Measurements from ENCODE around the gene RUNDC3A.
"Not testable (repeated sequence)": the region's sequence is repeated elsewhere in the genome, so short reads cannot be mapped to it uniquely, and the experiment has no call there.

Gene RUNDC3A

GRCh38 chr17:44334315-44334714, 25.9 kb downstream of the RUNDC3A start:
- no peak for DNase-seq
- in situ Hi-C loops (cut with MboI; ENCODE audit: low pct_unique_long_range_greater_than_20kb, low sequenced_read_pairs): no loop called here

GRCh38 chr17:44334727-44335126, 26.3 kb downstream of the RUNDC3A start:
- in situ Hi-C loops (cut with MboI; ENCODE audit: low pct_unique_long_range_greater_than_20kb, low sequenced_read_pairs): no loop called here

GRCh38 chr17:44335564-44335963, 27.2 kb downstream of the RUNDC3A start:
- in situ Hi-C loops (cut with MboI; ENCODE audit: low pct_unique_long_range_greater_than_20kb, low sequenced_read_pairs): no loop called here
- no peak for DNase-seq

More at GRCh38 chr17:44334727-44335126, 26.3 kb downstream of the RUNDC3A start:
- no peak for DNase-seq

DNA sequence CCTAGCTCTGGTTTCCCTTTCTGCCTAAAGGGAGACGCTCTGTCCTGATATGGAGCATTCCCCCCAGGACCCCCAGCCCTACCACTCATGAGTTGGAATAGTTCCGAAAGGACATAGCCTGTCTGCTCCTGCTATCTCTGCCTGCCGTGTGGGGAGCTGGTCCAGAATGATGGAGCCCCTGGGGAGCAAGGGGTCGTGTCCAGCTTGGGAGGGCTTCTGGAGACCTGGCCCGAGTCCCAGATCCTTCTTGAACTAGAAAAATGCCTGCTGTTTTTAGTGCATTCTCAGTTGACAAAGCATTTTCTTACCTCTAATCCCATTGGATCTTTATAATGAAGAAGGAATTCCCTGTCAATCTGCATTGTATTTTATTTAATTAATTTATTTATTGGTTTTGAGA, 27.6 kb downstream of the RUNDC3A start:
- in situ Hi-C loops (cut with MboI; ENCODE audit: low pct_unique_long_range_greater_than_20kb, low sequenced_read_pairs): no loop called here
- no peak for DNase-seq

- DNase-seq: no peak
- in situ Hi-C loops (cut with MboI; ENCODE audit: low pct_unique_long_range_greater_than_20kb, low sequenced_read_pairs): no loop called here
Observed at GRCh38 chr17:44338702-44339101, 30.3 kb downstream of the RUNDC3A start.

- in situ Hi-C loops (cut with MboI; ENCODE audit: low pct_unique_long_range_greater_than_20kb, low sequenced_read_pairs); DNase-seq: not testable (repeated sequence)
Observed at GRCh38 chr17:44340553-44340952, 32.2 kb downstream of the RUNDC3A start.

GRCh38 chr17:44343510-44344209, 35.3 kb downstream of the RUNDC3A start:
- no peak for DNase-seq
- in situ Hi-C loops (cut with MboI; ENCODE audit: low pct_unique_long_range_greater_than_20kb, low sequenced_read_pairs): no loop called here

DNA sequence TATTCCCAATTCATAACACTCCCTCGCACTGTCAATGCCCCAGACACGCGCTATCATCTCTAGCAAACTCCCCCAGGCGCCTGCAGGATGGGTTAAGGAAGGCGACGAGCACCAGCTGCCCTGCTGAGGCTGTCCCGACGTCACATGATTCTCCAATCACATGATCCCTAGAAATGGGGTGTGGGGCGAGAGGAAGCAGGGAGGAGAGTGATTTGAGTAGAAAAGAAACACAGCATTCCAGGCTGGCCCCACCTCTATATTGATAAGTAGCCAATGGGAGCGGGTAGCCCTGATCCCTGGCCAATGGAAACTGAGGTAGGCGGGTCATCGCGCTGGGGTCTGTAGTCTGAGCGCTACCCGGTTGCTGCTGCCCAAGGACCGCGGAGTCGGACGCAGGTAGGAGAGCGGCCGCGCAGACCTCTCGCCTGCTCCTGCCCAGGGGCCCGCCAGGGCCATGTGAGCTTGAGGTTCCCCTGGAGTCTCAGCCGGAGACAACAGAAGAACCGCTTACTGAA, 36.6 kb downstream of the RUNDC3A start, which contains the start of gene GRN:
Gene GRN (plus strand): TSS at position 364 of the 515 bp plus-strand sequence. CDS start 3,863 bp downstream, outside the sequence.
- DNase-seq: peak; percentile 97
- in situ Hi-C loops (cut with MboI; ENCODE audit: low pct_unique_long_range_greater_than_20kb, low sequenced_read_pairs): no loop called here

- in situ Hi-C loops (cut with MboI; ENCODE audit: low pct_unique_long_range_greater_than_20kb, low sequenced_read_pairs): no loop called here
- DNase-seq: peak; percentile 81
Observed at GRCh38 chr17:44345454-44346026, 37.1 kb downstream of the RUNDC3A start.

- in situ Hi-C loops (cut with MboI; ENCODE audit: low pct_unique_long_range_greater_than_20kb, low sequenced_read_pairs): no loop called here
- DNase-seq: no peak
Observed at GRCh38 chr17:44346064-44346844, 37.9 kb downstream of the RUNDC3A start.

- DNase-seq; in situ Hi-C loops (cut with MboI; ENCODE audit: low pct_unique_long_range_greater_than_20kb, low sequenced_read_pairs): not testable (repeated sequence)
Observed at GRCh38 chr17:44347206-44348055, 39.0 kb downstream of the RUNDC3A start.

GRCh38 chr17:44348234-44348987, 40.0 kb downstream of the RUNDC3A start:
- DNase-seq: peak; percentile 49
- in situ Hi-C loops (cut with MboI; ENCODE audit: low pct_unique_long_range_greater_than_20kb, low sequenced_read_pairs): no loop called here

DNA sequence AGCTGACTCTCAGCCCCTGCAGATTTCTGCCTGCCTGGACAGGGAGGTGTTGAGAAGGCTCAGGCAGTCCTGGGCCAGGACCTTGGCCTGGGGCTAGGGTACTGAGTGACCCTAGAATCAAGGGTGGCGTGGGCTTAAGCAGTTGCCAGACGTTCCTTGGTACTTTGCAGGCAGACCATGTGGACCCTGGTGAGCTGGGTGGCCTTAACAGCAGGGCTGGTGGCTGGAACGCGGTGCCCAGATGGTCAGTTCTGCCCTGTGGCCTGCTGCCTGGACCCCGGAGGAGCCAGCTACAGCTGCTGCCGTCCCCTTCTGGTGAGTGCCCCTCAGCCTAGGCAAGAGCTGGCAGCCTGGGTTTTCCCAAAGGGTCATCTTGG, 40.6 kb downstream of the RUNDC3A start:
- in situ Hi-C loops (cut with MboI; ENCODE audit: low pct_unique_long_range_greater_than_20kb, low sequenced_read_pairs): no loop called here

DNA sequence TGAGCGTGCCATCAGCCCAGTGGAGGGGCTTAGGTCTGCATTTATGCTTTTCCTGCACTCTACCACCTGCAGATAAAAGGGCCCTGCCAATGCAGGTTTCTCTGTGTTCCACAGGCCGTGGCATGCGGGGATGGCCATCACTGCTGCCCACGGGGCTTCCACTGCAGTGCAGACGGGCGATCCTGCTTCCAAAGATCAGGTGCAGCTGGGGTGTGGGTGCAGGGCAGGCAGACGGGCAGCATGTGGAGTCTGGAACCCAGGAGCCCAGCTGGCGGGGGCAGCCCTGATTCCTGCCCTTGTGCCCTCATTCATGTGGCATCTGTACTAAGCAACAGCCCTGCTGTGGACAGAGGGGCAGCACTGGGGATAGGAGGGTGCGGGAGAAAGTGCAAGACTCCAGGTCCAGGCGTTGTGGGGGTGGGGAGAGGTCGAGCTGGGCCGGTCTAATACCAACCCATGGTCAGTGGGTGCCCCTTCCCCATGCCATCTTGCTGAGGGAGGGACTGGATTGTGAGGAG, 41.2 kb downstream of the RUNDC3A start:
- DNase-seq: no peak
- in situ Hi-C loops (cut with MboI; ENCODE audit: low pct_unique_long_range_greater_than_20kb, low sequenced_read_pairs): no loop called here

More for the DNA sequence above, 40.6 kb downstream of the RUNDC3A start:
- no peak for DNase-seq

GRCh38 chr17:44350733-44351226, 42.4 kb downstream of the RUNDC3A start:
- in situ Hi-C loops (cut with MboI; ENCODE audit: low pct_unique_long_range_greater_than_20kb, low sequenced_read_pairs): no loop called here
- DNase-seq: peak; percentile 82

GRCh38 chr17:44351464-44351863, 43.1 kb downstream of the RUNDC3A start:
- no peak for DNase-seq
- in situ Hi-C loops (cut with MboI; ENCODE audit: low pct_unique_long_range_greater_than_20kb, low sequenced_read_pairs): no loop called here

GRCh38 chr17:44351961-44352827, 43.8 kb downstream of the RUNDC3A start:
- in situ Hi-C loops (cut with MboI; ENCODE audit: low pct_unique_long_range_greater_than_20kb, low sequenced_read_pairs): no loop called here
- DNase-seq: no peak
